Fibroblast of lung (primary cell): ENCODE results near the gene F13A1.

Experiments used
- EZH2 ChIP-seq: IDR thresholded peaks from 2 replicates; pipeline ENCODE4 v1.5.1; 2012; ENCODE audit warnings: low read length, control low read depth, mild to moderate bottlenecking; ENCODE audit errors: missing control alignments
- TF ChIP-seq, protein P1 (sequence below), 2 donors: IDR thresholded peaks in 1 of 2; conservative IDR thresholded peaks in 1 of 2; 1 replicate in 1 of 2; 2 replicates in 1 of 2; pipeline ENCODE4 v1.5.1; 2011 to 2012; ENCODE audit warnings: low read length in 2 of 2, control low read depth in 1 of 2, inconsistent platforms in 1 of 2, low read depth in 1 of 2, mild to moderate bottlenecking in 1 of 2

DNA sequence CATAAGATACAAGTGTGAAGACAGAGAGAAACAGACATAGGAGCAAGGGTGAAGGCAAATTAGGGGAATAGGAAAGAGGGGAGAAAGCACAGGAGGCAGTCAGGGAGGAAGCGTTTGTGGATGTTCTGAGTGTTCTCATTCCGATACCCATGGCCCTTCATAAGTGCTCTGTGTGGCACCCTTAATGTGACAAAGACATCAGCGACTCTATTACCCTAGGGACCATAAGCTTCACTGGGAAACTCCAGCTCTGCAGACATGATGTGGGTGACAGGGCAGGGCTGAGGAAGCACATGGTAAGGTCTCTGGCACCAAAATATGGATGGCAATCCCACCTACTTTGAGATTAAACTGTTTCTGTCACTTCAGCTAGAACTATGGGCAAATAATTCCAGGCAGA is 33.0 kb downstream of the F13A1 start:
- no peak for TF ChIP-seq EZH2
- TF ChIP-seq, protein P1, sequence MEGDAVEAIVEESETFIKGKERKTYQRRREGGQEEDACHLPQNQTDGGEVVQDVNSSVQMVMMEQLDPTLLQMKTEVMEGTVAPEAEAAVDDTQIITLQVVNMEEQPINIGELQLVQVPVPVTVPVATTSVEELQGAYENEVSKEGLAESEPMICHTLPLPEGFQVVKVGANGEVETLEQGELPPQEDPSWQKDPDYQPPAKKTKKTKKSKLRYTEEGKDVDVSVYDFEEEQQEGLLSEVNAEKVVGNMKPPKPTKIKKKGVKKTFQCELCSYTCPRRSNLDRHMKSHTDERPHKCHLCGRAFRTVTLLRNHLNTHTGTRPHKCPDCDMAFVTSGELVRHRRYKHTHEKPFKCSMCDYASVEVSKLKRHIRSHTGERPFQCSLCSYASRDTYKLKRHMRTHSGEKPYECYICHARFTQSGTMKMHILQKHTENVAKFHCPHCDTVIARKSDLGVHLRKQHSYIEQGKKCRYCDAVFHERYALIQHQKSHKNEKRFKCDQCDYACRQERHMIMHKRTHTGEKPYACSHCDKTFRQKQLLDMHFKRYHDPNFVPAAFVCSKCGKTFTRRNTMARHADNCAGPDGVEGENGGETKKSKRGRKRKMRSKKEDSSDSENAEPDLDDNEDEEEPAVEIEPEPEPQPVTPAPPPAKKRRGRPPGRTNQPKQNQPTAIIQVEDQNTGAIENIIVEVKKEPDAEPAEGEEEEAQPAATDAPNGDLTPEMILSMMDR (conservative IDR thresholded peaks at IDR 0.05 in 1 of 2, IDR thresholded peaks at IDR 0.05 in 1 of 2; ENCODE audit: low read depth in 1 of 2, low read length in 2 of 2), result no peak
